ACC112 (cell line): ENCODE results near the gene SKIC3.

ENCODE experiments used
- H2AFZ ChIP-seq: fragments of 200-600 bp; sonication (generic); one replicate; pipeline ENCODE4 v1.6.0; 2017; ENCODE audit warnings: antibody characterized with exemption, low read length; ENCODE audit not compliant: unreplicated experiment
- H3K27ac ChIP-seq: fragments of 200-600 bp; sonication (generic); 2 replicates; pipeline ENCODE4 v1.5.1; 2014; ENCODE audit warnings: low read depth, mild to moderate bottlenecking, antibody characterized with exemption, low read length, moderate library complexity
- H3K27me3 ChIP-seq: fragments of 200-600 bp; sonication (generic); 2 replicates; pipeline ENCODE4 v1.6.1; 2014; ENCODE audit warnings: mild to moderate bottlenecking, antibody characterized with exemption, low read length, moderate library complexity, mixed read lengths; ENCODE audit not compliant: insufficient read depth
- H3K36me3 ChIP-seq: fragments of 200-600 bp; sonication (generic); 2 replicates; pipeline ENCODE4 v1.6.1; 2016; ENCODE audit warnings: mild to moderate bottlenecking, antibody characterized with exemption, low read length, moderate library complexity, mixed read lengths; ENCODE audit not compliant: insufficient read depth
- H3K4me1 ChIP-seq: fragments of 200-600 bp; sonication (generic); one replicate; pipeline ENCODE4 v1.6.1; 2016; ENCODE audit warnings: low read length, mixed read lengths; ENCODE audit not compliant: insufficient read depth, unreplicated experiment, control insufficient read depth
- H3K4me3 ChIP-seq: fragments of 200-600 bp; sonication (generic); 2 replicates; pipeline ENCODE4 v1.5.1; 2014; ENCODE audit warnings: mild to moderate bottlenecking, low read depth, low read length
- H3K79me2 ChIP-seq: fragments of 200-600 bp; sonication (generic); one replicate; pipeline ENCODE4 v1.6.0; 2016; ENCODE audit warnings: low read length; ENCODE audit not compliant: control insufficient read depth, unreplicated experiment, insufficient read depth

The SKIC3 gene

GRCh38 chr5:95532415-95532814 is 22.4 kb downstream of the SKIC3 start:
- peaks cover 3% of the 10 kb centered on the region for H3K79me2 ChIP-seq
- H3K4me1 ChIP-seq, result peaks cover 10% of the 10 kb centered on the region
- H3K27me3 ChIP-seq, result no peaks in the 10 kb centered on the region
- H2AFZ ChIP-seq, result no peak overlapping the region
- peaks cover 19% of the 10 kb centered on the region for H3K36me3 ChIP-seq
- H3K27ac ChIP-seq, result no peak overlapping the region
- no peak overlapping the region for H3K4me3 ChIP-seq

- Histone ChIP-seq H3K27ac (0 out of 2 replicates have a peak overlapping the region, but pooled peaks have one; percentile 45), H3K79me2 (peaks cover 3% of the 10 kb centered on the region), H3K4me1 (peaks cover 10% of the 10 kb centered on the region), H3K36me3 (peaks cover 14% of the 10 kb centered on the region), H3K27me3 (no peaks in the 10 kb centered on the region), H2AFZ (no peak overlapping the region), H3K4me3 (no peak overlapping the region)
These were observed 23.3 kb downstream of the SKIC3 start for GRCh38 chr5:95531491-95531890.

GRCh38 chr5:95530416-95530815 is 24.4 kb downstream of the SKIC3 start:
- Histone ChIP-seq H3K27me3 (no peaks in the 10 kb centered on the region), H3K27ac (peak overlapping the region; percentile 45; the same call in 1 of the 2 replicates), H3K4me3 (no peak overlapping the region), H3K36me3 (peaks cover 14% of the 10 kb centered on the region), H2AFZ (no peak overlapping the region), H3K4me1 (peaks cover 10% of the 10 kb centered on the region), H3K79me2 (peaks cover 3% of the 10 kb centered on the region)

GRCh38 chr5:95528565-95528964 is 26.2 kb downstream of the SKIC3 start:
- Histone ChIP-seq H3K79me2 (peaks cover 3% of the 10 kb centered on the region), H3K4me3 (no peak overlapping the region), H2AFZ (no peak overlapping the region), H3K27me3 (no peaks in the 10 kb centered on the region), H3K27ac (no peak overlapping the region), H3K4me1 (peaks cover 10% of the 10 kb centered on the region), H3K36me3 (peaks cover 22% of the 10 kb centered on the region)

DNA sequence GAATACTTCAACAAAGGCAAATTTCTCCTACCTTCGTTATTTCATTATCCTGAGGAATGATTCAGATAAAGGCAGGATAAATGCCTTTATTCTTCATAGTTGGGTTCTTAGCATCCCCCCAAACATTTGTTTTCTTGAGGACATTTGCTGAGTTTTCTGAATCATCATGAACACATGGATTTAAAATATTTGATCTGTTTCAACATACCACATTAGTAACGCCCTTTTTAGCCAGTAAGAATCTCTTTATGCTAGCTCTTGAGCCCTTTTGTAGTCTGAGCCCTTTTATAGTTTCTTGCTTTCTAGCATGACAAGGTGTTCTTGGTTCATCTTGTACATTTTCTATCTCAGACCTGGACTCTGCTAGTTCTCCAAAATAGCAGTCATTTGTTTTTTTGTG is 27.9 kb downstream of the SKIC3 start:
- Histone ChIP-seq H3K4me3 (no peak overlapping the region), H3K27ac (no peak overlapping the region), H2AFZ (no peak overlapping the region), H3K36me3 (peaks cover 32% of the 10 kb centered on the region), H3K79me2 (peaks cover 3% of the 10 kb centered on the region), H3K4me1 (peaks cover 10% of the 10 kb centered on the region), H3K27me3 (no peaks in the 10 kb centered on the region)

DNA sequence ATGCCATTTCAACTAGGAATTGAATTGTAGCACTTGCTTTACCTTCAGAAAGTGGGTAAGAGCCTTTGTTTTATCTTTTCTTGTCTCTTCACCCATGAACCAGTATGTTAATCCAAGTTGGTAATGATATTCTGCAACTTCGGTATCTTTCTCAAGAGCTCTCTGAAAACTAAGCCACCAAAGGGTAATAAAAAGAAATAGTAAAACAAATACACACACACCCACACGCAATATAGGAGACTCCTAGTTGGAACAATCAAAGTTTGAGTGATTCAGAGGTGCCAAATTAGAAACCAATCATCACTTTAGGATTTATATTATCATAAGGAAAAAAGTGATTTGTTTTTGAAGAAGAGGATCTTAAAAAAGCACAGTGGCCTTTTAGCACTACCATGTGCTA is 30.4 kb downstream of the SKIC3 start:
- no peaks in the 10 kb centered on the region for H3K79me2 ChIP-seq
- H3K4me1 ChIP-seq, result no peaks in the 10 kb centered on the region
- peaks cover 39% of the 10 kb centered on the region for H3K36me3 ChIP-seq
- H2AFZ ChIP-seq, result no peak overlapping the region
- no peaks in the 10 kb centered on the region for H3K27me3 ChIP-seq
- H3K4me3 ChIP-seq, result no peak overlapping the region
- H3K27ac ChIP-seq, result no peak overlapping the region

DNA sequence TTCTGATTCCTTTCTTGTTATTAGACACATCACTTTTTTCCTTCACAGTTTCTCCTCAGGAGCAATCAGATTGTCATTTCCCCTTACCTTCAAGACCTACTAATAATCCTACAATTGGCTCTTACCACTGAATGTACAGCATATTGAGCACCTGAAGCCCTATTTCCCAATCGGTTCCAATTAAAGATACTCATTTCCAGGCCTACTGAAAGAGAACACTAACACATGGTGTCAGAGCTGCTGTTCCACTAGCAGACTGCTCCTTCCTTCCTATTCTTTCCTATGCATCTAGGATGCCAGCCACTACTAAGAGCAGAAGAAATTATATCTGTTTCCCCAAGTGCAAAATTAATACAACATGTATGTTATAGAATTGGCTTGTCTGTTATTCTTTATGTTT is 34.6 kb downstream of the SKIC3 start:
- Histone ChIP-seq H3K27ac (no peak overlapping the region), H3K36me3 (peaks cover 50% of the 10 kb centered on the region), H3K79me2 (no peaks in the 10 kb centered on the region), H3K4me1 (no peaks in the 10 kb centered on the region), H3K4me3 (no peak overlapping the region), H2AFZ (no peak overlapping the region), H3K27me3 (no peaks in the 10 kb centered on the region)

DNA sequence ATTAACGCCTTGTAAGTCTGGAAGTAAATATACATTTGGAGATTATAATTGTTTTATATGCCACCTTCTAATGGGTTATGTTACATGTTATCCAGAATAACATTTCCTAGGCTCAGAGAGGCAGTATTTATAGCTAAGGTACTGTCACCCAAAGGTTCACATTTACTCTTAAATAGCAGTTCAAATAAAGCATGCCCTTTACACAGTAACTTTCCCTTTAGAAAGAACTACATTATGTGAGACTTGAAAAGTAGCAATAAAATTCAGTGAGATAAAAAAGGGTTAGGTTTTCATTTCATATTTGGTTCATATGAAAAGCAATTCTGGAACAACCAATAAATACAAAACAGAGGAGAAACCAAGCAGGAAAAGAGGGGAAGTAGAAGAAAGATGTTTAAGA is 35.1 kb downstream of the SKIC3 start:
- Histone ChIP-seq H3K4me1 (no peaks in the 10 kb centered on the region), H3K79me2 (no peaks in the 10 kb centered on the region), H3K36me3 (peaks cover 49% of the 10 kb centered on the region), H2AFZ (no peak overlapping the region), H3K4me3 (no peak overlapping the region), H3K27ac (no peak overlapping the region), H3K27me3 (no peaks in the 10 kb centered on the region)

DNA sequence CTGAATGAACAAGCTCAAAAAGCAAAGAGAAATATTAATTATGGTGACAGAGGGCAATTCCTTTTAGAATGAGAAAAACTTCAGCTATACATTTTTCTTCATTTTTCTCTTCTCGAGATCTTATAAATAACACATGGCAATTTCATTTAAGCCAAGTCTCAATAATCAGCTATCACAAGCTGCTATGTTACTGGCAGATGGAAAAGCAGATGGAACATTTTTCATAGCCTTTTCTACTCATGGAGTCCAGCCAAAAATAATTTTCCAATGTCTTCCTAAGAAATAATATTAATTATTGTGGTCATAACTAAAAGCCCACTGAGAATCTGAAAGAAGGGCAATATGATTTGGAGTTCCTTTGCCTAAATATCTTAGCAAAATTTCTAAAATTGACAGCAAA is 35.6 kb downstream of the SKIC3 start:
- Histone ChIP-seq H3K27ac (no peak overlapping the region), H3K4me3 (no peak overlapping the region), H3K4me1 (no peaks in the 10 kb centered on the region), H3K79me2 (no peaks in the 10 kb centered on the region), H3K36me3 (peaks cover 50% of the 10 kb centered on the region), H2AFZ (no peak overlapping the region), H3K27me3 (no peaks in the 10 kb centered on the region)

GRCh38 chr5:95518417-95518816 is 36.4 kb downstream of the SKIC3 start:
- Histone ChIP-seq H3K4me3 (no peak overlapping the region), H3K27me3 (no peaks in the 10 kb centered on the region), H2AFZ (no peak overlapping the region), H3K79me2 (no peaks in the 10 kb centered on the region), H3K4me1 (no peaks in the 10 kb centered on the region), H3K36me3 (peaks cover 53% of the 10 kb centered on the region), H3K27ac (no peak overlapping the region)

DNA sequence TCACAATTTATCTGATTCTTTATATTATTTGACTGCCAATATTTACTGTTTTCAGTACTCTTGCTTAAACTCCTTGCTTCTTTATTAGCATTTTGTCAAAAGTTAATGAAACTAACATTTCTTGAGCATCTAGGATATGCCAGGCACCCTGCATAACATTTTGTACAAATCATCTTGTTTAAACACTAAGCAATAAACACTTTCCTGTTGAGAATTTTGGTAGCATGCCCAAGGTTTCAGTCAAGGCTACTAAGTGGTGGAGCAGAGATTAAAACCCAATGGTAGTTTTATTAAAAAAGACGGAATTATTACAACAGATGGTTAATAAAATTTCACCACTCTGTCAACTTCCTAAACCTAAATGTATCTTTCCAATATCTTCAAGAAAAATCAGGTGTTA is 43.2 kb downstream of the SKIC3 start:
- H3K79me2 ChIP-seq, result no peaks in the 10 kb centered on the region
- H3K4me3 ChIP-seq, result no peak overlapping the region
- no peaks in the 10 kb centered on the region for H3K27me3 ChIP-seq
- H3K27ac ChIP-seq, result no peak overlapping the region
- no peaks in the 10 kb centered on the region for H3K4me1 ChIP-seq
- H2AFZ ChIP-seq, result no peak overlapping the region
- H3K36me3 ChIP-seq, result peaks cover 46% of the 10 kb centered on the region
